SU-DHL-6 (cell line): ENCODE data around the gene ACTL10.

ENCODE experiments used
- EZH2phosphoT487 ChIP-seq: fragments of 200-600 bp; sonication (generic), shearing (Covaris generic); conservative IDR thresholded peaks from 2 replicates; pipeline ENCODE4 v1.6.1; 2018; ENCODE audit warnings: mild to moderate bottlenecking, antibody characterized with exemption, low read length, moderate library complexity, mixed read lengths
- TF ChIP-seq, protein P1 (sequence below): fragments of 200-600 bp; sonication (generic); IDR thresholded peaks from one replicate; pipeline ENCODE4 v1.5.1; 2017; ENCODE audit warnings: antibody characterized with exemption, mild to moderate bottlenecking, low read length, moderate library complexity; ENCODE audit not compliant: insufficient read depth, poor library complexity, severe bottlenecking

GRCh38 chr20:33656783-33657703, 9.7 kb upstream of the ACTL10 start:
- TF ChIP-seq, protein P1, sequence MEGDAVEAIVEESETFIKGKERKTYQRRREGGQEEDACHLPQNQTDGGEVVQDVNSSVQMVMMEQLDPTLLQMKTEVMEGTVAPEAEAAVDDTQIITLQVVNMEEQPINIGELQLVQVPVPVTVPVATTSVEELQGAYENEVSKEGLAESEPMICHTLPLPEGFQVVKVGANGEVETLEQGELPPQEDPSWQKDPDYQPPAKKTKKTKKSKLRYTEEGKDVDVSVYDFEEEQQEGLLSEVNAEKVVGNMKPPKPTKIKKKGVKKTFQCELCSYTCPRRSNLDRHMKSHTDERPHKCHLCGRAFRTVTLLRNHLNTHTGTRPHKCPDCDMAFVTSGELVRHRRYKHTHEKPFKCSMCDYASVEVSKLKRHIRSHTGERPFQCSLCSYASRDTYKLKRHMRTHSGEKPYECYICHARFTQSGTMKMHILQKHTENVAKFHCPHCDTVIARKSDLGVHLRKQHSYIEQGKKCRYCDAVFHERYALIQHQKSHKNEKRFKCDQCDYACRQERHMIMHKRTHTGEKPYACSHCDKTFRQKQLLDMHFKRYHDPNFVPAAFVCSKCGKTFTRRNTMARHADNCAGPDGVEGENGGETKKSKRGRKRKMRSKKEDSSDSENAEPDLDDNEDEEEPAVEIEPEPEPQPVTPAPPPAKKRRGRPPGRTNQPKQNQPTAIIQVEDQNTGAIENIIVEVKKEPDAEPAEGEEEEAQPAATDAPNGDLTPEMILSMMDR = no peak
- TF ChIP-seq EZH2phosphoT487 = no peak
